ENCODE results near the gene SMPD4. TPM values are rescaled to one million over a fixed set of nuclear protein-coding genes. Genes with fewer than 3 reads are reported as not detected.

The SMPD4 gene
- polyA plus RNA-seq, 1 donor from 2014 or later = 40.6 TPM

DNA sequence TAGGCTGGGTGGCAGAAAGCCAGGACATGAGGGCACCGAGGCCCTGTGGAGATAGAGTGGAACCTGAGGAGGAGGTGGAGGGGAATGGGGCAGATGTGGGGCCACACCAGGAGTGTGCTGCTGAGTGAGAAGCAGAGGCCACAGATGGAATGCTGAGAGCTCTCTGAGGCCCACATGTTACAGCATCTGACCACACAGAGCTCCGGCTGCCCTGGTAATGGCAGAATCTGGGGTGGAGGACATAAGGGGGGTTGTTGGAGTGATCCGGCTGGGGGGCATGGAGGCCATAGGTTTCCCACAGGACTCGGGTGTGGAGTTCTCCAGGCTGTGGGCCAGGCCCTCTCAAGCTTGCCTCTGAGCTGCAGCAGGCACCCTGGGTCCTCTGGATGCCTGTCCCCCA is 4.5 kb upstream of the SMPD4 start:
- Histone ChIP-seq H3K9me2 (ENCODE audit: insufficient read depth, low read length) (no peaks in the 10 kb centered on the region), H3K27ac (ENCODE audit: low read length) (no peak overlapping the region)

DNA sequence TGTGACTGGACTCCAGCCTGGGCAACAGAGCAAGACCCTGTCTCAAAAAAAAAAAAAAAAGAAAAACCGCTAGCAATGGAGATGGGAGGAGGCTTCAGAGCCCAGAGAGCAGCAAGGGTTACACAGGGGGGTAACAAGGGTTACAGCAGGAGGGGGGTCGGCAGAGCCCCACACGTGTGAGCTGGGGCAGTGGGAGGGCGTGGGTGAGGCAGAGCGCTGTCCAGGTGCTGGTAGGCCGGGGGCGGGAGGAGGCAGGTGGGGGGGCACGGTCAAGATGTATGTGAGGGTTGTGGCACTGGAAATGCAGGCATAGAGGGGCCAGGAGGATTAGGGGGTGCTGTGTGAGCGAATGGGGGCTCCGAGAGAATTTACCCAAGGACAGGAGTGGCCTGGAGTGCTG is 4.0 kb upstream of the SMPD4 start:
- H3K4me3 ChIP-seq (ENCODE audit: low read length) = no peak overlapping the region
- no peak overlapping the region for H3K9ac ChIP-seq (ENCODE audit: low read length)
- TF ChIP-seq REST (IDR thresholded peaks at IDR 0.05; ENCODE audit: borderline replicate concordance) (no peak), EP300 (conservative IDR thresholded peaks at IDR 0.05; ENCODE audit: poor library complexity, severe bottlenecking) (no peak), TAF1 (IDR thresholded peaks at IDR 0.05; ENCODE audit: low read depth) (no peak), POLR2AphosphoS5 (IDR thresholded peaks at IDR 0.05) (no peak)
- H3K9me3 ChIP-seq (ENCODE audit: low read length) = no peaks in the 10 kb centered on the region
- no peaks in the 10 kb centered on the region for H3F3A ChIP-seq (ENCODE audit: insufficient read depth, low read length, poor library complexity, severe bottlenecking)
- no peaks in the 10 kb centered on the region for H3K9me2 ChIP-seq (ENCODE audit: insufficient read depth, low read length)
- H2AFZ ChIP-seq (ENCODE audit: low read depth, low read length) = no peak overlapping the region
- H3K27ac ChIP-seq (ENCODE audit: low read length) = no peak overlapping the region
- no peak overlapping the region for H3K4me2 ChIP-seq (ENCODE audit: low read length)
- peaks cover 8% of the 10 kb centered on the region for H3K79me2 ChIP-seq (replicated peaks; ENCODE audit: insufficient read depth, low read length)
- no peaks in the 10 kb centered on the region for H3K27me3 ChIP-seq (ENCODE audit: insufficient read depth, low read depth, low read length)
- no peaks in the 10 kb centered on the region for H4K20me1 ChIP-seq (ENCODE audit: insufficient read depth)
- H3K36me3 ChIP-seq (ENCODE audit: insufficient read depth, low read length) = no peaks in the 10 kb centered on the region

More for the DNA sequence above, 4.5 kb upstream of the SMPD4 start:
- peaks cover 3% of the 10 kb centered on the region for H3K79me2 ChIP-seq (replicated peaks; ENCODE audit: insufficient read depth, low read length)
- H3K4me2 ChIP-seq (ENCODE audit: low read length) = no peak overlapping the region
- H3K9ac ChIP-seq (ENCODE audit: low read length) = no peak overlapping the region
- no peaks in the 10 kb centered on the region for H3F3A ChIP-seq (ENCODE audit: insufficient read depth, low read length, poor library complexity, severe bottlenecking)
- no peak for TF ChIP-seq TAF1 (IDR thresholded peaks at IDR 0.05; ENCODE audit: low read depth)
- TF ChIP-seq REST (IDR thresholded peaks at IDR 0.05; ENCODE audit: borderline replicate concordance) = no peak
- TF ChIP-seq CTCF (IDR thresholded peaks at IDR 0.05; ENCODE audit: poor library complexity, severe bottlenecking) = no peak
- no peak for TF ChIP-seq EZH2 (IDR thresholded peaks at IDR 0.05; ENCODE audit: borderline replicate concordance, insufficient read depth, low read length, poor library complexity, severe bottlenecking)
- no peak for TF ChIP-seq SMC3 (conservative IDR thresholded peaks at IDR 0.05; ENCODE audit: poor library complexity)
- TF ChIP-seq MXI1 (conservative IDR thresholded peaks at IDR 0.05; ENCODE audit: poor library complexity, severe bottlenecking) = no peak
- no peak for TF ChIP-seq EP300 (conservative IDR thresholded peaks at IDR 0.05; ENCODE audit: poor library complexity, severe bottlenecking)
- TF ChIP-seq RAD21 (conservative IDR thresholded peaks at IDR 0.05) = no peak
- TF ChIP-seq POLR2AphosphoS5 (IDR thresholded peaks at IDR 0.05) = no peak
- H2AFZ ChIP-seq (ENCODE audit: low read depth, low read length) = no peak overlapping the region
- no peak overlapping the region for H3K4me3 ChIP-seq (ENCODE audit: low read length)
- no peaks in the 10 kb centered on the region for H3K27me3 ChIP-seq (ENCODE audit: insufficient read depth, low read depth, low read length)
- no peaks in the 10 kb centered on the region for H3K36me3 ChIP-seq (ENCODE audit: insufficient read depth, low read length)
- no peaks in the 10 kb centered on the region for H4K20me1 ChIP-seq (ENCODE audit: insufficient read depth)
- H3K9me3 ChIP-seq (ENCODE audit: low read length) = no peaks in the 10 kb centered on the region

Measured in neural cell (in vitro differentiated cells).